PC-9 (cell line): ENCODE data around the gene ABCA6. TPM values are rescaled to one million over a fixed set of nuclear protein-coding genes. Genes with fewer than 3 reads are reported as not detected.
A peak's percentile ranks its signal among the peaks of the same experiment; 100 is the strongest.

ENCODE experiments used
- BruUV-seq: library from RNA; stranded (reverse); fragments of 400-500 nt; replicated peaks from 2 replicates; lab custom pipeline; 2021; lab: Mats Ljungman, UMichigan
- CTCF ChIA-PET: fragments of 300-600 bp; sonication (Branson Sonifier 250); formaldehyde crosslinking; loops from one replicate; lab custom pipeline; 2022; ENCODE audit warnings: antibody characterized with exemption; lab: Charles Lee
- POLR2A ChIA-PET: fragments of 300-600 bp; sonication (Branson Sonifier 250); formaldehyde crosslinking; loops from one replicate; lab custom pipeline; 2022; ENCODE audit warnings: antibody characterized with exemption; ENCODE audit not compliant: unreplicated experiment; lab: Charles Lee
- DNase-seq, 2 experiments: peaks; one replicate each; pipeline versions ENCODE4 v3.0.0 to v3.0.0-alpha.2; 2015 to 2022; ENCODE audit warnings: mixed read lengths in 1 of 2
- H2AFZ ChIP-seq: fragments of 200-600 bp; sonication (generic); 2 replicates; pipeline ENCODE4 v1.8.1; 2017; ENCODE audit warnings: antibody characterized with exemption
- H3F3A ChIP-seq: fragments of 200-600 bp; sonication (generic); 2 replicates; pipeline ENCODE4 v1.8.1; 2017; ENCODE audit warnings: antibody characterized with exemption, mild to moderate bottlenecking, low read depth; ENCODE audit not compliant: insufficient read depth
- H3K27ac ChIP-seq: fragments of 200-600 bp; sonication (generic); 2 replicates; pipeline ENCODE4 v1.6.1; 2016; ENCODE audit warnings: mixed run types
- H3K27me3 ChIP-seq: fragments of 200-600 bp; sonication (generic); 2 replicates; pipeline ENCODE4 v1.6.1; 2016; ENCODE audit warnings: low read depth, mixed run types; ENCODE audit not compliant: insufficient read depth
- H3K36me3 ChIP-seq: fragments of 200-600 bp; sonication (generic); 2 replicates; pipeline ENCODE4 v1.6.1; 2016; ENCODE audit warnings: low read depth, mixed run types
- H3K4me1 ChIP-seq: fragments of 200-600 bp; sonication (generic); replicated peaks from 2 replicates; pipeline ENCODE4 v1.6.1; 2016; ENCODE audit warnings: mixed run types; ENCODE audit not compliant: insufficient read depth
- H3K4me2 ChIP-seq: fragments of 200-600 bp; sonication (generic); 2 replicates; pipeline ENCODE4 v1.6.1; 2017; ENCODE audit warnings: mixed run types
- H3K4me3 ChIP-seq: fragments of 200-600 bp; sonication (generic); 2 replicates; pipeline ENCODE4 v1.6.1; 2016; ENCODE audit warnings: mixed run types
- H3K79me2 ChIP-seq: fragments of 200-600 bp; sonication (generic); 2 replicates; pipeline ENCODE4 v1.6.1; 2017; ENCODE audit warnings: low read depth, mixed run types
- H3K9me2 ChIP-seq: fragments of 200-600 bp; sonication (generic); 2 replicates; pipeline ENCODE4 v1.8.1; 2017; ENCODE audit warnings: mild to moderate bottlenecking; ENCODE audit not compliant: insufficient read depth
- H3K9me3 ChIP-seq: fragments of 200-600 bp; sonication (generic); 2 replicates; pipeline ENCODE4 v1.8.1; 2016; ENCODE audit warnings: low read depth; ENCODE audit not compliant: insufficient read depth
- H4K20me1 ChIP-seq: fragments of 200-600 bp; sonication (generic); 2 replicates; pipeline ENCODE4 v1.8.1; 2017; ENCODE audit not compliant: insufficient read depth
- EZH2 ChIP-seq: fragments of 200-600 bp; sonication (generic); IDR thresholded peaks from 2 replicates; pipeline ENCODE4 v1.8.0; 2017; ENCODE audit warnings: antibody characterized with exemption, low read depth
- intact Hi-C: fragments of 100-400 bp; cut with micrococcal nuclease; formaldehyde crosslinking; loops from one replicate; pipeline ENCODE4 v1.10.0; 2022; ENCODE audit not compliant: unreplicated experiment
- total RNA-seq: library from RNA; stranded (reverse); gene quantifications from 2 replicates; pipeline ENCODE4 v1.2.3, GENCODE V29; 2021
- TF ChIP-seq, protein P1 (sequence below): fragments of 200-600 bp; sonication (generic); conservative IDR thresholded peaks from 2 replicates; pipeline ENCODE4 v1.6.1; 2017; ENCODE audit warnings: mixed run types, antibody characterized with exemption, mild to moderate bottlenecking, moderate library complexity

Gene ABCA6
- total RNA-seq, 1 experiment from 2014 or later = not detected

DNA sequence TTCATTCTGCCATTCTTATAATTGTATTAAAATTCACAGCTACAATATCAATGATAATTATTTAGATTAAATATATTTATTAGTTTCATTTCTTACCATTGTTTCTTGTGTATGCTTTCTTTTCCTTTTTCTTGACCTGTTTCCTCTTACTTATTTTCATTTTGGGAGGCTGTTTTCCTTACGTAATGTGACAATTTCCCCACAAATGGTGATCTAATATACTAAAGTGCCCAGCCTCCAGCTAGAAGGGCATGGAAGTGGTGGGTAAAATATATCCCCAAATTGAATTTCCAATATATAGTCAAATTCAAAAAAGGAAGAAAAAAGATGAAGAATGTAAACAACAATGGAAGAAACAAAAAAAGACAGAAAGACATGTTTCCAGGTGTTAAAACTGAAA lies 1.5 kb upstream of the ABCA6 start:
- DNase-seq = no peak
- H2AFZ ChIP-seq = no peak overlapping the region
- no peaks in the 10 kb centered on the region for H3K36me3 ChIP-seq
- H4K20me1 ChIP-seq = no peaks in the 10 kb centered on the region
- CTCF ChIA-PET = no interaction called here
- TF ChIP-seq, protein P1, sequence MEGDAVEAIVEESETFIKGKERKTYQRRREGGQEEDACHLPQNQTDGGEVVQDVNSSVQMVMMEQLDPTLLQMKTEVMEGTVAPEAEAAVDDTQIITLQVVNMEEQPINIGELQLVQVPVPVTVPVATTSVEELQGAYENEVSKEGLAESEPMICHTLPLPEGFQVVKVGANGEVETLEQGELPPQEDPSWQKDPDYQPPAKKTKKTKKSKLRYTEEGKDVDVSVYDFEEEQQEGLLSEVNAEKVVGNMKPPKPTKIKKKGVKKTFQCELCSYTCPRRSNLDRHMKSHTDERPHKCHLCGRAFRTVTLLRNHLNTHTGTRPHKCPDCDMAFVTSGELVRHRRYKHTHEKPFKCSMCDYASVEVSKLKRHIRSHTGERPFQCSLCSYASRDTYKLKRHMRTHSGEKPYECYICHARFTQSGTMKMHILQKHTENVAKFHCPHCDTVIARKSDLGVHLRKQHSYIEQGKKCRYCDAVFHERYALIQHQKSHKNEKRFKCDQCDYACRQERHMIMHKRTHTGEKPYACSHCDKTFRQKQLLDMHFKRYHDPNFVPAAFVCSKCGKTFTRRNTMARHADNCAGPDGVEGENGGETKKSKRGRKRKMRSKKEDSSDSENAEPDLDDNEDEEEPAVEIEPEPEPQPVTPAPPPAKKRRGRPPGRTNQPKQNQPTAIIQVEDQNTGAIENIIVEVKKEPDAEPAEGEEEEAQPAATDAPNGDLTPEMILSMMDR = no peak
- TF ChIP-seq EZH2 = no peak
- H3K4me3 ChIP-seq = no peak overlapping the region
- POLR2A ChIA-PET = no interaction called here
- no peak overlapping the region for H3K4me2 ChIP-seq
- no peaks in the 10 kb centered on the region for H3K4me1 ChIP-seq
- BruUV-seq = no TSS peak
- H3K27ac ChIP-seq = no peak overlapping the region
- H3F3A ChIP-seq = no peaks in the 10 kb centered on the region
- H3K9me3 ChIP-seq = no peaks in the 10 kb centered on the region
- peaks cover 4% of the 10 kb centered on the region for H3K9me2 ChIP-seq
- intact Hi-C loops = no loop called here
- H3K27me3 ChIP-seq = no peaks in the 10 kb centered on the region
- H3K79me2 ChIP-seq = no peaks in the 10 kb centered on the region

- Histone ChIP-seq H3K9me3 (no peaks in the 10 kb centered on the region), H3K4me3 (no peak overlapping the region), H3K27ac (no peak overlapping the region), H3K9me2 (peaks cover 4% of the 10 kb centered on the region), H3K4me1 (no peaks in the 10 kb centered on the region), H2AFZ (peak overlapping the region; percentile 36; the same call in 1 of the 2 replicates), H3K36me3 (no peaks in the 10 kb centered on the region), H4K20me1 (no peaks in the 10 kb centered on the region), H3K79me2 (no peaks in the 10 kb centered on the region), H3K27me3 (no peaks in the 10 kb centered on the region), H3K4me2 (no peak overlapping the region), H3F3A (no peaks in the 10 kb centered on the region)
- POLR2A ChIA-PET = no interaction called here
- TF ChIP-seq, protein P1 = no peak
- TF ChIP-seq EZH2 = no peak
- intact Hi-C loops = no loop called here
- no peak for DNase-seq
- CTCF ChIA-PET = no interaction called here
- BruUV-seq = no TSS peak
Measured at GRCh38 chr17:69142175-69142802, 594 bp upstream of the ABCA6 start.

GRCh38 chr17:69134112-69134511 lies 7.6 kb downstream of the ABCA6 start:
- no peaks in the 10 kb centered on the region for H4K20me1 ChIP-seq
- CTCF ChIA-PET = no interaction called here
- no peaks in the 10 kb centered on the region for H3K9me2 ChIP-seq
- H3K79me2 ChIP-seq = no peaks in the 10 kb centered on the region
- no peak overlapping the region for H3K27ac ChIP-seq
- DNase-seq = no peak
- POLR2A ChIA-PET = no interaction called here
- H3K4me2 ChIP-seq = no peak overlapping the region
- TF ChIP-seq, protein P1 = no peak
- TF ChIP-seq EZH2 = no peak
- H2AFZ ChIP-seq = no peak overlapping the region
- no peak overlapping the region for H3K4me3 ChIP-seq
- no peaks in the 10 kb centered on the region for H3K27me3 ChIP-seq
- BruUV-seq = no TSS peak
- no peaks in the 10 kb centered on the region for H3K36me3 ChIP-seq
- intact Hi-C loops = no loop called here
- H3F3A ChIP-seq = no peaks in the 10 kb centered on the region
- no peaks in the 10 kb centered on the region for H3K4me1 ChIP-seq
- no peaks in the 10 kb centered on the region for H3K9me3 ChIP-seq
